HG03432 (cell line): ENCODE results near the gene TADA2B.

Experiments used
- ATAC-seq: cut with Tn5 transposase; IDR thresholded peaks from one replicate; pipeline ENCODE4 v1.9.1; 2021; ENCODE audit warnings: mild to moderate bottlenecking, moderate library complexity; ENCODE audit not compliant: unreplicated experiment

TADA2B gene

GRCh38 chr4:7037425-7037824 lies 5.7 kb upstream of the TADA2B start:
- ATAC-seq = no peak

GRCh38 chr4:7040765-7041164 lies 2.4 kb upstream of the TADA2B start:
- no peak for ATAC-seq

- ATAC-seq = no peak
Measured at GRCh38 chr4:7041246-7041645, 1.9 kb upstream of the TADA2B start.

- no peak for ATAC-seq
Measured at GRCh38 chr4:7041801-7042502, 1.2 kb upstream of the TADA2B start.

- peak; percentile 84 for ATAC-seq
Measured at GRCh38 chr4:7042503-7043283, 479 bp upstream of the TADA2B start.

GRCh38 chr4:7044137-7044930 lies 1.2 kb downstream of the TADA2B start:
- no peak for ATAC-seq

- ATAC-seq = no peak
Measured at GRCh38 chr4:7045553-7045952, 2.4 kb downstream of the TADA2B start.

- ATAC-seq = peak; percentile 24
Measured at GRCh38 chr4:7045961-7046921, 3.1 kb downstream of the TADA2B start.

GRCh38 chr4:7046971-7047370 lies 3.8 kb downstream of the TADA2B start:
- ATAC-seq = no peak

GRCh38 chr4:7048642-7049041 lies 5.5 kb downstream of the TADA2B start:
- no peak for ATAC-seq

- no peak for ATAC-seq
Measured at GRCh38 chr4:7049295-7049694, 6.1 kb downstream of the TADA2B start.

GRCh38 chr4:7049739-7050138 lies 6.6 kb downstream of the TADA2B start:
- ATAC-seq = no peak

- ATAC-seq = no peak
Measured at GRCh38 chr4:7050481-7051143, 7.4 kb downstream of the TADA2B start.

GRCh38 chr4:7051144-7051495 lies 7.9 kb downstream of the TADA2B start:
- ATAC-seq = no peak

- no peak for ATAC-seq
Measured at GRCh38 chr4:7051905-7052304, 8.7 kb downstream of the TADA2B start.

GRCh38 chr4:7052313-7052712 lies 9.1 kb downstream of the TADA2B start:
- no peak for ATAC-seq

GRCh38 chr4:7052923-7053715 lies 9.9 kb downstream of the TADA2B start:
- no peak for ATAC-seq

GRCh38 chr4:7054106-7054880 lies 11.1 kb downstream of the TADA2B start:
- no peak for ATAC-seq
